HG03108 (cell line): ENCODE data around the gene NDUFS7.

Experiments used
- ATAC-seq: cut with Tn5 transposase; IDR thresholded peaks from one replicate; pipeline ENCODE4 v1.9.1; 2021; ENCODE audit warnings: moderate library complexity; ENCODE audit not compliant: unreplicated experiment

The NDUFS7 gene

DNA sequence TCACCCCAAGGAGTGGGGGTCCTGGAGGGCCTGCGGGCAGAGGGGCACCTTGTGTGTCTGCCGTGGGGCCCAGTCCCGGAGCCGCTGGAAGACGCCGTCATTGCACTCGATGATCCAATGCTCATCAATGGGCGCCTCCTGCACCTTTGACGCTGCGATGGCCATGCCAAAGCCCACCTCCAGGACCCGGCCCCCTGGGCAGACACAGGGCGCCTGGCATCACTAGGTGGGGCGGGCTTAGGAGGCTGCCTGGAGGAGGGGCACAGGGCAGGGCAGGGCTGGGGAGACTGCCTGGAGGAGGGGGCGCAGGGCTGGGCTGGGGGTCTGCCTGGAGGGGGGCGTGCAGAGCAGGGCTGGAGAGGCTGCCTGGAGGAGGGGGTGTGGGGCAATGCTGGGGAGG is 16.0 kb downstream of the NDUFS7 start:
- ATAC-seq = no peak

DNA sequence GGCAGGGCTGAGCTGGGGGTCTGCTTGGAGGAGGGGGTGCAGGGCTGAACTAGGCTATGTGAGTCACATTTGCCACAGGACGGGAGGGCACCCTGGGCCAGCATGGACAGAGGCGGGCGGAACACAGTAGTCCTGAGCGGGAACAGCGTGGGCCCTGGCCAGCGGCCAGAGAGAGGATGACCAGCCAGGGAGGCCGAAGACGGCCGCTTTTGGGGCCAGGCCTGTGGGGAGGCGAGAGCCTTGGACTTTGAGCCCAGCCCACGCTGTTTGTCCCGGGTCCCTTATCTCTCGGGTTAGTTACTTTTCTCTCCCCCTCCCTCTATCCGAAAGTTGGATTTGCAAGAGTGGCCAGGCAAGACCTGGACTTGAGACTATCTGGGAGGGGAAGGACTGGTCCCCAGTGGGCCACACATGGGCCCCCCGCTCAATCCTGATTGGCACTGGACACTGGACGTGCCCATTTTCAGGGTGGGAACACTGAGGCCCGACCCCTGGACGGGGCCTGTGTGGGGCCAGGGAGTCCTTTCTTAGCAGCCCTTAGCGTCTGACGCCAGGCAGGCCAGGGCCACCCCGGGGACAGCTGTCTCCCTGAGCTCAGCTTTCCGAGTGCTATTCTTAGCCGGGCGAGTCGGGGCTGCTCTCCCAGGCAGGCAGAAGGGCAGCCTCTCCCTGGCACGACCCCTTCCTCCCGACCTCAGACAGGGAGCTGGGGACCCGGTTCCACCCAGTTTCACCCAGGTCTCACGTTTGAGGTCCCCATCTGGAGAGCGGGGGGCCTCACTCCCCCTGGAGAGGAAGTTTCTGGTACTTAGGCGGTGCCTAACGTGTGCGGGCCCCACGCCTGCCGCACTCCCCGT is 16.8 kb downstream of the NDUFS7 start:
- no peak for ATAC-seq

DNA sequence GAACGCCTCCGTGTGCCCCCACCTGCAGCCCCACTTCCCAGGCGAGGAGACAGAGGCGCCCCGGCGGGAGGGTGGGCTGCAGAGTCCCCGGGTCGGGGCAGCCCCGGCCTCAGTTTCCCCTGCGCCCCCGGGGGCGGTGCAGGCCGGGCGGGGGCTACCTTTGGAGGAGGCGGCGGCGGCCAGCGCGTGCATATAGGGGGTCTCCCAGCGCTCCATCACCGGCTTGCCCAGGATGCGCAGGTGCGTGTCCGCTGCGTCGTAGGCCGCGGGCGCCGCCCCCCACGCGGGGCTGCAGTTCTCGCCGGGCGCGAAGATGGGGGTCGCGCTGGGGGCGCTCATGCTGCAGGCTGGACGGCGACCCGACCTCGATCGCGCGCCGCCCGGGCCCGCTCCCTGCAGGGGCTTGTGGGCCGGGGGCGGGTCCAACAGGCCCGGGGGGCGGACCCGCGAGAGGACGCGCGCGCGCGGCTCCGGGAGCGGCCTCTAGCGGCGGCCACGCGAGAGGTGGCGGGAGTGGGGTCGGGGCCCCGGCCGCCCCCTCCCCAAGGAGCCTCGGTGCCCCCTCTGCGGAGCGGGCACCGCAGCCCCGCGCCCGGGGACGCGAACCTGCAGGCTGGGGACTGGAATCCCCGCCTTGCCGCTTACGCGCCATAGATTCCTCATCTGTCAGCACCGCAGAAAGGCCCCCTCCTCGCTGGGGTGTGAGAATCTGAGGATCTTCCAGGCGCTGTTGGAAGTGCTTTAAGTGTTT is 17.6 kb downstream of the NDUFS7 start, which contains the start of gene GAMT:
Gene GAMT (minus strand): TSS at position 405 of the 751 bp plus-strand sequence. CDS start 66 bp downstream, at position 339.
- no peak for ATAC-seq

DNA sequence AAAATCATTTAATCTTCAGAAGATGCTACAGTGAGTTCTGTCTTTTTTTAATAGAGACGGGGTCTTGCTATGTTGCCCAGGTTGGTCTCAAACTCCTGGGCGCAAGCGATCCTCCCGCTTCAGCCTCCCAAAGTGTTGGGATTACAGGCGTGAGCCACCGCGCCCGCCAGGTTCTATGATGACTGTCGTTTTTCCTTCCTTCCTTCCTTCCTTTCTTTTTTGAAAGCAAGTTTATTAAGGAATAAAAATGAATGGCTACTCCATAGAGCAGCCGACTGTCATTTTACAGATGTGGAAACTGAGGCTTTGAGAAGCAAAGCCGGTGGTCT is 18.1 kb downstream of the NDUFS7 start:
- ATAC-seq = no peak

DNA sequence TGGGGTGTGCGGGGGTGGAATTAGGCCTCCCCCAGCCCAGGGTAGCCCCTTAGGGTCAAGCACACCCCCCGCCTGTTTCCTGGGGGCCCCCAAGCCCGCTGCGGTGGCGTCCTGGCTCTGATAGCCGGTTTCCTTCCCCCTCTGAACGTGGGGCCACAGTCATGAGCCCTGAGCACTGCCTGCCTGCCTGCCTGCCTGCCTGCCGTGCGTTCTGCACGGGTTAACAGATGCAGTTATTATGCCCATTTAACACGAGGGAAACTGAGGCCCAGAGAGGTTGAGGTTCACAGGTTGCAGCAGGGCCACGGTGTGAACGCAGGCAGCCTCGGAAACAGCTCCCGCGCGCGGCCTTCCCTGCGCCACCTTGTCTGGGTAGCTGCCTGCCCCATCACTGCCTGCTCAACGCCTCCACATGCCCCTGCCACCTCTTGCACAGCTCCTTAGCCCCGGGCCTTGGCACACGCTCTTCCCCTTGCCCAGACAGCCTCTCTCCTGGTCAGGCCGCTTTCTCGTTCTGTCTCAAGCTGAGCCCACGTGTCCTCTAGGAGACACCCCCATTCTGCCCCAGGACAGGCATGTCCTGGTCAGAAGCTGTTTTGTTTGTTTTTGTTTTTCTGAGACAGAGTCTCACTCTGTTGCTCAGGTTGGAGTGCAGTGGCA is 18.8 kb downstream of the NDUFS7 start:
- no peak for ATAC-seq

DNA sequence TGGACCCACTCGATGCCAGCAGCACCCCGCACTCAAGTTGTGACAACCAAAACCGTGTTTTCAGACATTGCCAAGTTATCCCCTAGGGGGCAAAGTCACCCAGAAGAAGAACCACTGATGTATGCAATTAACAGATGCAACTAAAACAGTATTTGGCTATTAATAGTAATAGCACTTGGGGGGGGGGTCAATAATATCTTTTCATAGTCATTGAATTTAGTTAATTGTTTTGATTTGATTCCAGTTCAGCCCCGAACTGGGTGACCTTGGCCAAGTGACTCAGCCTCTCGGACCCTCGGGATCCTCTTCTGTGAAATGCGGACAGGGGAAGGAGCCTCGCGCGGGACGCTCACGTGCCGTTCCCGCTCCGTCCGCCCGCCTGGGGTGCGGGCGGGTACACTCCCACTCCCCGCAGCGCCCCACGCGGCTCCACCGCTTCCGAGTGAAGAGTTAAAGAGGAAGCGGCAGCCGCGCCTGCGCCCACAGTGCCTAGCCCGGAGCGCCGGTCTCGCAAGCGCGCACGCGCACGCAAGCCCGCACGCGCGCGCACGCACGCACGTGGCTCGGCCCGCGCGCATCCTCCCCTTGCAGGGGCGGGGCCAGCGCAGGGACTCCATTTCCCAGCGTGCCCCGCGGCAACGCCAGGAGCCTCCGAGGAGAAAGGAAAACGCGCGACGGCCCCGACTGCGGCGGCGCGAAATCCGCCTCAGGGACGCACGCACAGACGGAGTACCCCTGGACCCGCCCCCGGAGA is 23.2 kb downstream of the NDUFS7 start:
- peak; percentile 76 for ATAC-seq

DNA sequence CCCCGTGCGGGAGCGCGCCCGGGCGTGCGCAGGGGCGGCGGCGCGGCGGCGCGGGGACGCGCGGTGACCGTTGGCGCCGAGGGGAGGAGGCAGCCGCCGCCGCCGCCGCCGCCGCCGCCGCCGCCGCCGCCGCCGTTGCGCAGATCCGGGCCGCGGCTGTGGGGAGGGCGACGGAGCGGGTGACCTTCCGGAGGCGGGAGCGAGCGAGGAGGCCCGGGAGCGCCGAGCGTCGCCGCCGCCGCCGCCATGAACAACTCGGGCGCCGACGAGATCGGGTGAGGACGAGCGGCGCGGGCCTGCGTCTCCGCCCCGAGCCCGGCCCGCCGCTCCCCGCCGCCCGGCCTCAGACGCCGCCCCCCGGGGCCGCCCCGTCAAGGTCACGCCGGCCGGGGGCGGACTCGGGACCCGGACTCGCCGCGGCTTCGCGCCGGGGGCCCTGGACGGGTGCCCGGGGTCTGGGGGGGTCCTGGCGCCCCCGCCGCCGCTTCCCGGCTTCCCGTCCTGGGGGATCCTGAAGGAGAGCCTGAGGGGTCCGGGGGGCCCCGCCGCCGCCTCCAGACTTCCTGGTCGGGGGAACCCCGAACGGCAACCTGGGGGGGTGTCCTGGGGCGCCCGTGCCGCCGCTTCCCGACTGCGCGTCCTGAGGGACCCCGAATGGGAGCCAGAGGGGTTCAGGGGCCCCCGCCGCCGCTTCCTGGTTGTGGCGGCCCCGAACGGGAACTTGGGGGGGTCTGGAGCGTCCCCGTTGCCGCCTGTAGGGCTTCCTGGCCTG is 24.0 kb downstream of the NDUFS7 start, which contains the start of gene DAZAP1:
Gene DAZAP1 (plus strand): TSS at position 59 of the 772 bp plus-strand sequence. CDS start 188 bp downstream, at position 247.
- ATAC-seq = peak; percentile 22

DNA sequence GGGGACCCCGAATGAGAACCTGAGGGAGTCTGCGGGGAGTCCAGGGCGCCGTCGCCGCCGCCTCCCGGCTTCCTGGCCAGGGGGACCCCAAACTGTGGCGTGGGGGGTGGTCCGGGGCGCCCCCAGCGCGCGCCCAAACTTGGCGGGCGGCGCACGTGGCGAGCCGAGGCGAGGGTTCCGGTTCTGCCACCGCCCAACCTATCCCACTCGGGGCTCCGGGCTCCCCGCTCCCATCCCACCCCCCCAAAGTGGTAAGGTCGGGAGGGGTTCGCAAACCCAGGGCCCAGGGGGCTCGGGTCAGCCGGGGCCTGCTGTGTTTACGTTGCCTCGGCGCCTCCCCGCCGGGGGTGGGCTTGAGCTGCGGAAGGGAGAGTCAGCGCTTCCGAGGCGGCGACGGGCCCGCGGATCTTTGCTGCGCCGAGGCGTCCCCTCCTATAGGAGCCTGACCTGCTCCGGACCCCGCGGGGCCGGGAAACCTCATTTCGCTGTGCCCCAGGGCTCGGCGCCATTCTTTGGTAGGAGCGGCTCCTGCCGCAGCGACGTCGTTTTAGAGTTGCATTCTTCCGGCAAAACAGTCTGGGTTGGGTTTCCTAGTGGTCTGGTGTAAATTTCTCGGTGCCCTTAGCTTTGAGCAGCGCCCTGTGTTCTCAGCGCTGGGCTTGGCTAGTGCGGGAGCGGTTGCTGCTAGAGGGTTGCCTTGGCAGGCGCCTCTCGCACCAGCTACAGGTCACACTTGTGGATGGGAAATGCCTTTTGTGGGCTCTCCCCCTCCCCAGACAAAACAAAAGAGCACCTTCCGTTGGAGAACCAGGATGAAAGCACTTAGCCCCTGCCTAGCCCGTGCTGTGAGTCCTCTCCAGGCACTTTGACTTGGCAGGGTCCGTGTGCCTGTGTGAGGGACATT is 24.8 kb downstream of the NDUFS7 start:
- no peak for ATAC-seq

DNA sequence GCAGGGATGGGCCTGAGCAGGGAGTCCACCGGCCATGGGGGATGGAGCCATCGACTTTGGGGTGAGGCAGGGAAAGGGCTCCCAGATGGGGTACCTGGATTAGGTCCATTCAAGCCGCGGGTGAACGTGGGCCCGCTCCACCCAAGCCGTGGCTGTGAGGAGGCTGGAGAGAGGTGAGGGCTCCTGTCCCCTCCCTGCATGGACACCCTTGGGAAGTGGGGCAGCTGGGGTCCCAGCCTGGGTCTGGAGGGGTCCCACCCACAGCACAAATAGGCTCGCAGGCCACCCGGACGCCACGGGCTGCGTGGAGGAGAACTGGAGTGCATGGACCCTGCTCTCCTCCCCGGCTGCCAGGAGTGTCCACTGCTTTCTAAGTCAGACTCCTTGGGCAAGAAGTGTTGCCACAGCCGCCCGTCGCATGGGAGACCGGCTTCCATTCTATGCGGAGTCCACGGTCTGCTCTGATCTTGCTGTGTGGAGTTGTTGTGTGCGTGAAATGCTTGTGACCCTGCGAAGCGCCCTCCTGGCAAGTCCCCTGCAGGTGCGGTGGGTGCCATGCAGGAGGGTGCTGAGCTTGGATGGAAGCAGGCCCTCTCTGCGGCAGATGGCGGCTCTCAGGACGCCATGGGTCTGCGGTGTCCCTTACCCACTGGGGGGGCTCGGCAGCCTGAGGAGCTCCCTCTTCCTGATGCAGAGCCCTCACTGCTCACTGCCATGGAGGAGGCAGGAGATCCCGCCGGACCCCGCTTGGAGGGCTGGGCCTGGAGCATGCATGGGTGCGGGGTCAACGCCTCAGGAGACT is 25.7 kb downstream of the NDUFS7 start:
- ATAC-seq = no peak

DNA sequence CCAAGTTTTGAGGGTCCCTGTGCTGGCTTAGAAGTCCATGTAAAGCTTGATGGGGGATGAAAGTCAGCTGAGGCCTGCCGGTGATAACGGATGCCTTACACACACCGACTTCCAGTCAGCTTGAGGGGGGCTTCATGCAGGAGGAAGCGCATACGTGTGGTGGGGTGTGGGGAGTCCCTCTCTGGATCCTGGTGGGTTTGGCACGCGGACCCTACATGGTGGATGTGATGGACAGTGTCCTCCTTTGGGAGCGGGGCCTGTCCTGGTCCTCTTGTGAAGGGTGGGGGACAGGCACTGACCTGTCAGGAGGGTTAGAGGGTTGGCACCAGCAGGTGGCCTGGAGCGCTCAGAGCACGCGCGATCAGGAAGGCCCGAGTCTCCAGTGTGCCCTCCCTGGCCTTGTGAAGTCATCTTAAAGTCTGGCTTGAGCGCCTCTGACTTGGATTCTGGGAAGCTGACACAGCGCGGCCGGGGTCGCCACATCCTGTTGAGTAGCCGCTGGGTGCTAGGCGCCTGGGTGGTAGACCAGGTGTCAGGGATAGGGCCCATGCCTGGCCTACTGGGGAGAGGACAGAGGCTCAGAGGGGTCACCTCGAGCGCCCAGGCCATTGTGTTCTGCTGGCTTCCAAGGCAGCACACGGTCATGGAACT is 26.6 kb downstream of the NDUFS7 start:
- ATAC-seq = no peak

DNA sequence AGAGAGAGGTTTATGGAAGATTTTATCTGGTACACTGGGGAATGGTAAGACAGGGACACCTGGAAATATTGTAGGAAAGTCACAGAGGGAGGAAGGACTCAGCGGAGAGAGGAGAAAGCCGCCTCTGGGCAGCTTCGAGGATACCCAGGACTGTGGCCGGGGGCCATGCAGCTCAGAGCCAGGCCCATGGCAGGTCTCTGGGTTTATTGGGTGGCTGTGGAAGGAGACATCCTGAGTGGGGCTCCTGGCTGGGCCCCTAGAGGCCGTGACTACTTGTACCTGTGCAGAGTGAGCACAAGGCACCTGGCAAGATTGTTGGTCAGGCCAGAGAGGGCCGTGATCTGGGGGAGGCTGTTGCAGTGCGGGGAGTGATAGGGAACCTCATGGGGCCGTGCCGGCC is 27.1 kb downstream of the NDUFS7 start:
- no peak for ATAC-seq

DNA sequence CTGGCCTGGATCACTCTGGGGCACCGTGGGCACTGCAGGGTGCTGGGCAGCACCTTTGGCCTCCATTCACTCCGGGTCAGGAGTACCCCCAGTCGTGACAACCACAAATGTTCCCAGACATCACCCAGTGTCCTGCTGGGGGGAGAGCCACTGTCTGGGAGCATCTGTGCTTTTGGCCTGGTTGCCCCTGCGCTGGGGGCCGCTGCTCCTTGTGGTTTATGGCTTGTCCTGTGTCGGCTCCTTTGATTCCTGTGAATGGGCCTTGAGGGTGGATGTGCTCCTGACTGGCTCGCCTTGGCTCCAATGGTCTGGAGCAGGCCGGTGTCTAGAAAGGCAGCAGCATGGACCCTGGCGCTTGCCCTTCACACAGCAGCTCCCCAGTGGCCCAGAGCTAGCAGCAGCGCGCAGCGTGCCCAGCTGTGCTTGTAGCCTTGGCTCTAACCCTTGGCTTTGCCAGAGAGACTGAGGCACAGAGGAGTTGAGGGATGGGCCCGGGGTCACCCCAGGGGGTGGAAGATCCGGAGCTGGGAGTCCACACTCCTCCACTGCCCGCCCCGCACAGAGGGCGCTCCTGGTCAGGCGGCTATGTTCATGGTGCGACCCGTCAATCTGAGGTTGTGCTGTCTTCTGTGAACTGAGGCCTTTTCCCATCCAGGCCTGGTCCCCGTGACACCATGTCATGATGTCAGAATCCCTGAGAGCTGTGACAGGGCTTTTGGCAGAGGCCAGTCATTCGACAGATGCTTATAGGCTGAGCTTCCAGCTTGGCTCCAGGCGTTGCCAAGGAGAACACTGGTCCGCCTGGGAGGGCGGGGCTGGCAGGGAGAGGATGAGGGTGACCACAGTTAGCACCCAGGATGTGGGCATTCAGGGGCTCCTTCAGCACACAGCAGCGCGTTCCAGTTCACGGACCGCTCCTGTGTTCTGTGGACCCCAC is 27.8 kb downstream of the NDUFS7 start:
- no peak for ATAC-seq

DNA sequence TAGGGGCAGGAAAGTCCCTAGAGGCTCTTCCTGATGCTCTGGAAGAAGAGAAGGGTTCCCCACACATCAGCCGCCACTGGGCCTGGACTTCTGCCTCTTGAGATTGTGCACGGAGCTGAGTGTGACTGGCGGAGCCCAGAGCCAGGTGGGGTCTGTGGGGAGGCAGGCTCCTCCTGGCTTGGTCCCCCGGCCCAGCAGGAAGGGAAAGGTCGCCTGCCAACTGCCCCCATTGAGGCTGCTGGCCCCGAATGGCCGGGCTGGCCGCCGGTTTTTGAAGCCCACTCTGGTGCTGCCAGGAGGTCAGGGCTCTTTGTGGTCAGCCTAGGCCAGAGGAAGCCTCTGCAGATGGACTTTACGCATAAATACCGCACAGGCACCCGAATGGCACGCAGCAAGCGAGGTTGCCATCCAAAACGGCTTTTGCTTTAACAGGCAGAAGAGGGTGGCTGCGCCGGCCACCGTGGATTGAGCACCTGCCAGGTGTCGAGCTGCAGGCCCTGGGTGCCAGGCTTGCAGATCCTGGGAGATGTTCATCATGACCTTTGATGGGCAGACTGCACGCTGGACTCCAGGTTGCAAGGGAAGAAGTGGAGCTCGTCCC is 28.7 kb downstream of the NDUFS7 start:
- no peak for ATAC-seq

DNA sequence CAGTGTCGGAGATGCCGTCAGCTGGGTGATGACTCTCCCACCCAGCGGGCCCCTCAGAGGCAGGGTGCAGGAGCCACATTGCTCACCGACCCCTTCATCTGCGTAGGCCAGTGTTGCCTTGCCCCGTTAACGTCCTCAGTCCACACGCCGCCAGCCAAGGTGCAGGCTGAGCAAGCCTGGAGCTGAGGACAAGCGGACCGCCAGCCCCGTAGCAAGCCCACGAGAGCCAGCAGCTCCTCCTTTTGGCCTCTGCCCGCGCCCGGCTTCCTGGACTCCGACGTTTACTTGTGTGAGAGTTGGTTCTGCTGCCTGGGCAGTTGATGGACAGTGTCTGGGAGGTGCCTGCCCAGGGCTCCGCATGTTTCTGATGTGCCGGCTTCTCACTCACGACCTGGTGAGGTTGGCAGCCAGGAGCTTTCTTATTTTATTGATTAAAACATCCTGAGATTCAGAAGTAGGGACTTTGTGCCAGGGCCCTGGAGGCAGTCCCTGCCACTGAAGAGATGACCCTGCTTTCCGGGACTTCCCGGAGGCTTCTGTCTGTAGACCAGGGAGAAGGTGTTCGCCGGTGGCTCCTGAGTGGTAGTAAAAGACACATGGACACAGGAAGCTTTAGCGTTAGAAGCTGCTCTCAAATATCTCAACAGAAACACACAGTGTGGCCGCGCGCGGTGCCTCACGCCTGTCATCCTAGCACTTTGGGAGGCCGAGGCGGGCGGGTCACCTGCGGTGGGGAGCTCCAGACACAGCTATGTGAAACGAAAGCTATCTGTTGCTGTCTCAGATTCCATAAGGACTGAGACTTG is 29.5 kb downstream of the NDUFS7 start:
- ATAC-seq = no peak

DNA sequence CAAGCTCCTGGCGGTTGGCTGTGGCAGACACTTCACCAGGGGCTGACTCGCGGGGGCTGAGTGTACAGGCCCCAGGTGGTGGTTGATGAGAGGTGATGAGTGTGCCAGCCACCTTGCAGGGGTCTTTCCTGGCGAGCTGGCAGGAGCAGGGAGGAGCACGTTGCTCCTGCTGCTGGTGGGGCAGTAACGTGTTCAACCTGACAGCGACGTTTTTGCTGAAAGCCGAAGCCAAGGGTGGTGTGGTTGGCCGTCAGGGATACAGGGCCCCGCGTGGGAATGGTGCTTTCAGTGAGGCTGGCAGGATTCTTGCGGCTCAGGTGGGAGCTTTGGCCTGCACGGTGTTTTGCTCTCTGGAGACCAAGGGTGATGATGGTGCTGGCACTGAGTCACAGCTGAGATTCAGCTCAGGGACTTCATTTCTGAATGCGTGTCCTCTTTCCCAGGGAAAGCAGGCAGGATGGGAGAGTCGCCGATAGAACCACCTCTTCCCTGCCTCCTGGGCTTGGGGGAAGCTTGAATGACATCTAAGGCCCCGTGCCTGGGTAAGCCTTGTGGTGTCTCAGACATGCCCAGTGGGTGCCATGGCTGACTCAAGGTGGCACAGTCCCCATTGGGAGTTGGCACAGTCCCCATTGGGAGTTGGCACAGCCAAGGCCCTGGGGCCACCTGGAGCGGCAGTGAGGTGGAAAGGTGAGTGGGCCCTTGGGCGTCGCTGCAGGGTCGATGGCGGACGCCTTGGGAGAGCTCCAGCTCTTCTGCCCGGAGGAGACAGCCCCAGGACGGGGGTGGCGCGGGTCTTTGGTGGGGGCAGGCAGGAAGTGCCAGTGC is 32.5 kb downstream of the NDUFS7 start:
- no peak for ATAC-seq
